Measurements from ENCODE around the gene PTX4.
"Not testable (repeated sequence)": the region's sequence is repeated elsewhere in the genome, so short reads cannot be mapped to it uniquely, and the experiment has no call there.

The PTX4 gene

DNA sequence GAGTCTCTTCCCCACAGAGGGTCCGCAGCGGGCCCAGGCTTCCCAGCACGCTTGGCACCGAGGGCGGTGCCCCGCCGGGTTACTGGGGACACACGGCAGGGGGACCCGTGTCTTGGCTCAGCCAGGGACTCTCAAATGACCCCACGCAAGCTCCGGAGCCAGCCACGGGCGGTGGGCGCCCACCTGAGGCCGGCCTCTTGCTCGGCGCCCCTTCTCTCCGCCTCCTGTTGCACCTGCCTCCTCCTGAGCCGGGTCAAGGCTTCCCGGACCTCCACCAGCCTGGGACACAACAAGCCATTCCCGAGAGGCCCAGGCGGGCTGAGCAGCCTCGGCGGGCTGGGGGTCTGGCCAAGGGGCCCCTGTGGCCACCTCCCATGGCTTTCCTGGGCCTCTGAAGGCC, 46.0 kb downstream of the PTX4 start:
- FAIRE-seq, result no peak

GRCh38 chr16:1441391-1441829, 47.3 kb downstream of the PTX4 start:
- FAIRE-seq, result no peak

DNA sequence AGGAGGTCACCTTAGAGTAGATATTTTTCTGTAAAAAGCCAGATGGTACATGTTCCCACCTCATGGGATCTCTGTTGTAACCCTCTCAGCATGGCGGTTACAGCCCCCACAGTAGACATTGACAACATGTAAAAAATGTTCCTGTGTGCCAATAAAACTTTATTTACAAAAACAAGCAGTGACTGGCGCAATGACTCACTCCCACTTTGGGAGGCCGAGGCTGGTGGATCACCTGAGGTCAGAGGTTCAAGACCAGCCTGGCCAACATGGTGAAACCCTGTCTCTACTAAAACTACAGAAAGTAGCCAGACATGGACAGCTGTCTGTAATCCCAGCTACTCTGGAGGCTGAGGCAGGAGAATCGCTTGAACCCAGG, 49.1 kb downstream of the PTX4 start:
- not testable (repeated sequence) for FAIRE-seq

DNA sequence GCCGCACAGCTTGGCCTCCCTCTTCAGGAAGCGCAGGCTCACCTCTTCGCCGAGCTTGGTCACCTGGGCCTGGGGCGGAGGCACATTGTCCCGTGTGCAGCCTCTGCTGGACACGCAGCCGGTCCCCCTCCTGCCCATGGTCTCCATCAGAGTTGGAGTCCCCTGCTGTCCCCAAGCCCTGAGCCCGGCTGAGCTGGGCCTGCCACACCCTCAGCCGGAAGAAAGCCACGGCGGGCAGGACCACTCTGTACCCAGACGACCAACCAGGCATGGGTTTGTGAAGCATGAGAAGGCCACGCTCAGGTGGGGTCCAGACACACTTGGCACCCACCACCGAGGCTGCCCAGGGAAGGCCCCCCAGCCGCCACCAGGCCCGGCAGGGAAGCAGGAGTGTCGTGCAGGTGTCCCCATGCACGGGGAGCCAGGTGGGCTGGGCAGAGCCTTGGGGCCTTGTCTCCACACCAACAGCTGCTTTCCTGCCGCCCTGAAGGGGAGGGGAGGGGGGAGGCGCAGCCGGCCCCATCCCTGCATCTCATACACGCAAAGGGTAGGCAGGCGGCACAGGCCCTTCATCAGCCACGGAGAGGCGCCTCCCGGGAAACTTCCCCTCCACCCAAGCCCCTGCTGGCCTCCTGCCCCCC, 49.6 kb downstream of the PTX4 start:
- no peak for FAIRE-seq

GRCh38 chr16:1438229-1439057, 50.3 kb downstream of the PTX4 start:
- no peak for FAIRE-seq

DNA sequence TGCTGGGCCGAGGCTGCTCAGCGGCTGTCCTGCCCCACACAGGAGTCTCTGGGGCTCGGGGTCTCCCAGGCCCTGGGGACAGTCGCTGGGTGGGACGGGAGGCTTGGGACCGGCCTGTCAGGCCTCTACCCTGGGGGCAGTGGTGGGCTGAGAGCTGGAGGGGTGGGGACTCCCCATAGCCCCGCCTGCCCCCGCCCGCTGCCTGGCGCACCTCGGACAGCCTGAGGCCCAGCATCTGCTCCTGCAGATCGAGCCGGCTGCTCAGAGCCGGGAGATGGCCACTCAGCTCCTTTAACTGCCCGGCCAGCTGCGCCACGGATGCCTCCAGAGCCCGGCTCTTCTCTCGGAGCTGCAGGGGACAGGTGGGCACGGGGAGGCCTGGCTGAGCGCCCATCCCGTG, 51.1 kb downstream of the PTX4 start:
- FAIRE-seq, result no peak

DNA sequence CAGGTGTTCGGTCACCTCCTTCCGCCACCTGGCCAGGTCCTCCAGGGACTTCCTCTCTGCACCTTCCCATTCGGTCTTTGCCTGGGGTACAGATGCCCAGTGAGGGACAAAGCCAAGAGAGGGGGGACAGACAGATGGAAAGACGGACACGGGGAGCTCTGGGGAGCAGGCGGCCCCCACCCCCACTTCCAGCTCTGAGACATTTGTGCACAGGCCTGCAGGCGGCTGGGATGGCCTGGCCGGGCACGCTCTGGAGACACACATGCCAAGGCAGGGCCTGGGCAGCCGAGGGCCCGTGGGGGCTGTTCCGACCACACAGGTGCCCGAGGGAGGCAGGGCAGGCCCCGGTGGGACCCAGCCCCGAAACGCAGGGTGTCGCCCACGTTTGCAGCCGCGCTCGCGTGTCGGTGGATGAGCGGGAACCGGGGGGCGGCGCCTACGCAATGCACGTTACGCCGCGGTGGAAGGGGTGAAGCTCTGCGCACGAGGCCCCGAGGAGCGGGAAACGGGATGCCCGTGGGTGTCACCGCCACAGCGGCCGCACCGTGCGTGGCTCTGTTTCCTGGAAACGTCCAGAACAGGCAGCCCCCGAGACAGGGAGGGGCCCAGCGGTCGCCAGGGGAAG, 51.9 kb downstream of the PTX4 start:
- FAIRE-seq, result no peak

DNA sequence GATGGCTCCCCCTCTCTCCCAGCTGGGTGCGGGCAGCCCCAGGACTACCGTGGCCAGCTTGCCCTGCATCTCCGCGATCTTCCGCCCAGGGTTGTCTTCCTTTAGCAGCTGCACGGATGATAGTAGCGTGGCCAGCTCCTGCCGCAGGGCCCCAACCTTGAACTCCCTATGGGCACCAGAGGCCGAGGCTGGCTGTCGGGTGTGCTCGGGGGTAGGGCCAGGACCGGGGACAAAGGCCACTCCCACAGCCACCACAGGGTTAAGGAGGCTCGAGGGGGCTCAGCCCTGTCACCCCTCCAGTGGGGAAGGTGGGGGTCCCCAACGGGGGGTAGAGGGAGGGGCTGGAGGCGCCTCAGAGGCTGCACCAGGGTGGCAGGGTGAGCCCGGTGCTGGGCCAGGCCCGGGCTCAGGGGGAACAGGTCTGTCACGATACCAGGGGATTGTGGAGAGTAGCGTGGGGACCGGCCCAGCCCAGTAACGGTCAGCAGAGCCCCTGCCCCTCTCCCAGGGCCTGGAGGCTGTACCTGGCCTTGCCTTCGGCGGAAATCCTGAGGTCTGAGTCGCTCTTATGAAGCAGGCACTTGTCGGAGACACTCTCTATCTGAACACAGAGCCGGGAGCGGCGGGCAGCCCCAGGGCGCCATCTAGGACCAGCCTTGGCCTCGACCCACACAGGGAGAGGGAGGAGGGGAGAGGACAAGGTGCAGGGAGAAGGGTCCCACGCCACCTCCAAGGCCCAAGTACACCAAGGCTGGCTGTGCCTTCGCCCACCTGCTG, 52.6 kb downstream of the PTX4 start:
- FAIRE-seq, result no peak

Measured in A204.1 (cell line).